PC-9 (cell line): Measurements from ENCODE around the gene TBX3. TPM values are rescaled to one million over a fixed set of nuclear protein-coding genes. Genes with fewer than 3 reads are reported as not detected.

ENCODE experiments used
- BruUV-seq: library from RNA; stranded (reverse); fragments of 400-500 nt; replicated peaks from 2 replicates; lab custom pipeline; 2021; lab: Mats Ljungman, UMichigan
- CTCF ChIA-PET: fragments of 300-600 bp; sonication (Branson Sonifier 250); formaldehyde crosslinking; loops from one replicate; lab custom pipeline; 2022; ENCODE audit warnings: antibody characterized with exemption; lab: Charles Lee
- POLR2A ChIA-PET: fragments of 300-600 bp; sonication (Branson Sonifier 250); formaldehyde crosslinking; loops from one replicate; lab custom pipeline; 2022; ENCODE audit warnings: antibody characterized with exemption; ENCODE audit not compliant: unreplicated experiment; lab: Charles Lee
- DNase-seq, 2 experiments: peaks; one replicate each; pipeline versions ENCODE4 v3.0.0 to v3.0.0-alpha.2; 2015 to 2022; ENCODE audit warnings: mixed read lengths in 1 of 2
- H2AFZ ChIP-seq: fragments of 200-600 bp; sonication (generic); 2 replicates; pipeline ENCODE4 v1.8.1; 2017; ENCODE audit warnings: antibody characterized with exemption
- H3F3A ChIP-seq: fragments of 200-600 bp; sonication (generic); 2 replicates; pipeline ENCODE4 v1.8.1; 2017; ENCODE audit warnings: antibody characterized with exemption, mild to moderate bottlenecking, low read depth; ENCODE audit not compliant: insufficient read depth
- H3K27ac ChIP-seq: fragments of 200-600 bp; sonication (generic); 2 replicates; pipeline ENCODE4 v1.6.1; 2016; ENCODE audit warnings: mixed run types
- H3K27me3 ChIP-seq: fragments of 200-600 bp; sonication (generic); 2 replicates; pipeline ENCODE4 v1.6.1; 2016; ENCODE audit warnings: low read depth, mixed run types; ENCODE audit not compliant: insufficient read depth
- H3K36me3 ChIP-seq: fragments of 200-600 bp; sonication (generic); 2 replicates; pipeline ENCODE4 v1.6.1; 2016; ENCODE audit warnings: low read depth, mixed run types
- H3K4me1 ChIP-seq: fragments of 200-600 bp; sonication (generic); replicated peaks from 2 replicates; pipeline ENCODE4 v1.6.1; 2016; ENCODE audit warnings: mixed run types; ENCODE audit not compliant: insufficient read depth
- H3K4me2 ChIP-seq: fragments of 200-600 bp; sonication (generic); 2 replicates; pipeline ENCODE4 v1.6.1; 2017; ENCODE audit warnings: mixed run types
- H3K4me3 ChIP-seq: fragments of 200-600 bp; sonication (generic); 2 replicates; pipeline ENCODE4 v1.6.1; 2016; ENCODE audit warnings: mixed run types
- H3K79me2 ChIP-seq: fragments of 200-600 bp; sonication (generic); 2 replicates; pipeline ENCODE4 v1.6.1; 2017; ENCODE audit warnings: low read depth, mixed run types
- H3K9me2 ChIP-seq: fragments of 200-600 bp; sonication (generic); 2 replicates; pipeline ENCODE4 v1.8.1; 2017; ENCODE audit warnings: mild to moderate bottlenecking; ENCODE audit not compliant: insufficient read depth
- H3K9me3 ChIP-seq: fragments of 200-600 bp; sonication (generic); 2 replicates; pipeline ENCODE4 v1.8.1; 2016; ENCODE audit warnings: low read depth; ENCODE audit not compliant: insufficient read depth
- H4K20me1 ChIP-seq: fragments of 200-600 bp; sonication (generic); 2 replicates; pipeline ENCODE4 v1.8.1; 2017; ENCODE audit not compliant: insufficient read depth
- CTCF ChIP-seq: fragments of 200-600 bp; sonication (generic); conservative IDR thresholded peaks from 2 replicates; pipeline ENCODE4 v1.6.1; 2017; ENCODE audit warnings: mixed run types, antibody characterized with exemption, mild to moderate bottlenecking, moderate library complexity
- EZH2 ChIP-seq: fragments of 200-600 bp; sonication (generic); IDR thresholded peaks from 2 replicates; pipeline ENCODE4 v1.8.0; 2017; ENCODE audit warnings: antibody characterized with exemption, low read depth
- intact Hi-C: fragments of 100-400 bp; cut with micrococcal nuclease; formaldehyde crosslinking; loops from one replicate; pipeline ENCODE4 v1.10.0; 2022; ENCODE audit not compliant: unreplicated experiment
- total RNA-seq: library from RNA; stranded (reverse); gene quantifications from 2 replicates; pipeline ENCODE4 v1.2.3, GENCODE V29; 2021

The TBX3 gene
- total RNA-seq, 1 experiment from 2014 or later = not detected

- TF ChIP-seq CTCF (peak; percentile 80), EZH2 (no peak)
- DNase-seq = no peak
- no peaks in the 10 kb centered on the region for H4K20me1 ChIP-seq
- ChIA-PET POLR2A (no interaction called here), CTCF (interaction anchor here (0.5 kb wide), 1 partner anchor 471 kb away, joined by 3 read pairs; no protein-coding TSS in a partner anchor)
- H3K9me3 ChIP-seq = no peaks in the 10 kb centered on the region
- no peaks in the 10 kb centered on the region for H3K79me2 ChIP-seq
- no peaks in the 10 kb centered on the region for H3K4me1 ChIP-seq
- no peak overlapping the region for H3K27ac ChIP-seq
- no peak overlapping the region for H3K4me2 ChIP-seq
- peaks cover 29% of the 10 kb centered on the region for H3K27me3 ChIP-seq
- no peaks in the 10 kb centered on the region for H3K36me3 ChIP-seq
- no peaks in the 10 kb centered on the region for H3K9me2 ChIP-seq
- H3F3A ChIP-seq = no peaks in the 10 kb centered on the region
- intact Hi-C loops = no loop called here
- no TSS peak for BruUV-seq
- H3K4me3 ChIP-seq = no peak overlapping the region
- no peak overlapping the region for H2AFZ ChIP-seq
Measured at GRCh38 chr12:114625294-114625851, 58.6 kb downstream of the TBX3 start.

DNA sequence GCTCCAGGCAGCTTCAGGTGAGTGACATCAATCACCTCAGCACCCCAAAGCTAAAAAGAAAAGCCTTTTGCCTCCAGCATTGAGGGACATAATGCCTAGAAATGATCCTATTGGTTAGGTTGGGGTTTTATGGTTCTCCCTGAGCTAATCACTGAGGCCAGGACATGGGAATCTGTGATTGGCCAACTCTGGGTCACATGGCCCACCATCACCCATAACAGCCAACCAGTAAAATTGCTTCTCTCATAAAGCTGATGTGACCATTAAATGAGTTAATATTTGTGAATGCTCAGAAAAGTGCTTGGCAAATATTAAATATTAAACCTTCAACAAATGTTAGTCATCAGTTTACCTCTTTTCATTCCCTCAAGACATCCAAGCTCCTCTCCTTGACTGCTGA lies 60.2 kb downstream of the TBX3 start:
- Histone ChIP-seq H3K4me2 (no peak overlapping the region), H4K20me1 (no peaks in the 10 kb centered on the region), H3K9me3 (no peaks in the 10 kb centered on the region), H3F3A (no peaks in the 10 kb centered on the region), H2AFZ (no peak overlapping the region), H3K9me2 (no peaks in the 10 kb centered on the region), H3K27me3 (peaks cover 14% of the 10 kb centered on the region; the same call in 1 of the 2 replicates), H3K79me2 (no peaks in the 10 kb centered on the region), H3K27ac (no peak overlapping the region), H3K4me3 (no peak overlapping the region), H3K4me1 (no peaks in the 10 kb centered on the region), H3K36me3 (no peaks in the 10 kb centered on the region)
- BruUV-seq = no TSS peak
- no peak for TF ChIP-seq EZH2
- TF ChIP-seq CTCF = no peak
- intact Hi-C loops = no loop called here
- CTCF ChIA-PET = no interaction called here
- POLR2A ChIA-PET = no interaction called here
- DNase-seq = no peak
